NCI-H510A (cell line): ENCODE data around the gene RNF41.
"Not testable (repeated sequence)": the region's sequence is repeated elsewhere in the genome, so short reads cannot be mapped to it uniquely, and the experiment has no call there.

Experiments used
- DNase-seq: peaks from one replicate; lab custom pipeline; 2025; lab: John Stamatoyannopoulos, UW

Gene RNF41

GRCh38 chr12:56165369-56165768, 56.4 kb downstream of the RNF41 start:
- DNase-seq: no peak

- DNase-seq: no peak
Measured at GRCh38 chr12:56164345-56164729, 57.4 kb downstream of the RNF41 start.

GRCh38 chr12:56163533-56164344, 58.0 kb downstream of the RNF41 start:
- no peak for DNase-seq

GRCh38 chr12:56162468-56163290, 59.0 kb downstream of the RNF41 start:
- no peak for DNase-seq

GRCh38 chr12:56161690-56162351, 59.9 kb downstream of the RNF41 start:
- DNase-seq: no peak

- no peak for DNase-seq
Measured at GRCh38 chr12:56160894-56161689, 60.6 kb downstream of the RNF41 start.

GRCh38 chr12:56160193-56160763, 61.4 kb downstream of the RNF41 start:
- no peak for DNase-seq

GRCh38 chr12:56159482-56160192, 62.1 kb downstream of the RNF41 start:
- DNase-seq: no peak

- DNase-seq: peak; percentile 21
Measured at GRCh38 chr12:56158926-56159461, 62.7 kb downstream of the RNF41 start.

- peak; percentile 97 for DNase-seq
Measured at GRCh38 chr12:56158029-56158925, 63.4 kb downstream of the RNF41 start, which contains the start of gene MYL6. Gene MYL6, plus strand, starts transcription at chr12:56158359. Its CDS starts 43 bp downstream, at chr12:56158402.

GRCh38 chr12:56157201-56158028, 64.3 kb downstream of the RNF41 start:
- DNase-seq: peak; percentile 63

- not testable (repeated sequence) for DNase-seq
Measured at GRCh38 chr12:56156464-56157200, 65.1 kb downstream of the RNF41 start.

GRCh38 chr12:56155256-56155845, 66.4 kb downstream of the RNF41 start:
- no peak for DNase-seq

GRCh38 chr12:56154818-56155217, 66.9 kb downstream of the RNF41 start:
- DNase-seq: no peak

GRCh38 chr12:56154246-56154771, 67.4 kb downstream of the RNF41 start:
- DNase-seq: no peak

- no peak for DNase-seq
Measured at GRCh38 chr12:56153678-56154065, 68.0 kb downstream of the RNF41 start.
